ENCODE measurements around the gene LAD1.

GRCh38 chr1:201400212-201400851, 1.2 kb upstream of the LAD1 start:
- TF ChIP-seq CTCF (IDR thresholded peaks at IDR 0.05; ENCODE audit: insufficient read depth, low read length) = no peak
- TF ChIP-seq REST (IDR thresholded peaks at IDR 0.05; ENCODE audit: insufficient replicate concordance, low read depth) = no peak
- no peak for TF ChIP-seq POLR2AphosphoS5 (IDR thresholded peaks at IDR 0.05; ENCODE audit: low read depth)
- no peak for TF ChIP-seq GABPA (IDR thresholded peaks at IDR 0.05; ENCODE audit: low read depth)
- no peak for TF ChIP-seq SPI1 (IDR thresholded peaks at IDR 0.05; ENCODE audit: borderline replicate concordance, low read depth)
